ENCODE data around the gene PPM1H.

DNA sequence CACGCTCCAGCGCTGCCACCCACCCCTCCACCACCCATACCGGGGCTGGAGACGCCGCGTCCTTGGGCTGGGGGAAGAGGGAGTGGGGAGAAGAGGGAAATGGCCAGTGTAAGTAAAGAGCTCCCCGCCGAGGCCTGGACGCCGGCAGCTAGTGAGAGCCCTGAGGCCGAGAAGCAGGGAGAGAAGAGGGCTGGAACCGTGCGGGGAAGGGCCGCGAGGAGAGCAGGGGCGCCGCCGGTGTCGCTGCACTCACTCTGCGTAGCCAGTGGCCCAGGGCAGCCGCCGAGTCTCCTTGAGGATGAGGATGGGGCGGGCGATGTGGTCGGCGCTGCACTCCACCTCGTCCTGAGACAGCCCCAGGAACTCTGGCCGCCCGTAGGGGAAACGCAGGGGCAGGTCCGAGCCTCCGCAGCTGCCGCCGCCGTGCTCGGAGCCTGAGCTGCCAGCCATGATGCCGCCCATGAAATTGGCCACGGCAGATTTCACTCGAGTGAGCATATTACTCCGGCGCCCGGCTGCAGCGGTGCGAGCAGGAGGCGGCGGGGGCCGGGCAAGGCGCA, 631 bp downstream of the PPM1H start:
- no peak for TF ChIP-seq POLR2A (IDR thresholded peaks at IDR 0.05; ENCODE audit: low read depth)
- TF ChIP-seq CTCF (IDR thresholded peaks at IDR 0.05): no peak
